Hepatocyte (in vitro differentiated cells): ENCODE data around the gene AOAH.

Experiments
- CTCF ChIP-seq: fragments of 200-600 bp; sonication (generic); IDR thresholded peaks from 2 replicates; pipeline ENCODE4 v1.5.1; 2016; ENCODE audit warnings: antibody characterized with exemption, mild to moderate bottlenecking; ENCODE audit not compliant: poor library complexity
- EZH2 ChIP-seq: fragments of 200-600 bp; sonication (generic); IDR thresholded peaks from 2 replicates; pipeline ENCODE4 v1.6.1; 2016; ENCODE audit warnings: antibody characterized with exemption, mild to moderate bottlenecking, borderline replicate concordance
- EZH2phosphoT487 ChIP-seq: fragments of 200-600 bp; sonication (generic); IDR thresholded peaks from one replicate; pipeline ENCODE4 v1.6.1; 2018; ENCODE audit warnings: antibody characterized with exemption, mild to moderate bottlenecking, low read depth, moderate library complexity; ENCODE audit not compliant: unreplicated experiment, severe bottlenecking

- no peak for TF ChIP-seq CTCF
- TF ChIP-seq EZH2 = no peak
- TF ChIP-seq EZH2phosphoT487 = no peak
These were observed 200.8 kb downstream of the AOAH start for GRCh38 chr7:36523371-36524101.
